LNCaP clone FGC (cell line): Measurements from ENCODE around the gene ARHGEF12.

Experiments
- DNase-seq: peaks from one replicate; pipeline ENCODE4 v3.0.0-alpha.2; 2011; ENCODE audit warnings: low read depth
- H3K4me3 ChIP-seq: 2 replicates; pipeline ENCODE4 v1.5.1; 2011; ENCODE audit warnings: mild to moderate bottlenecking, low read depth, low read length, control low read depth
- TF ChIP-seq, protein P1 (sequence below): IDR thresholded peaks from 2 replicates; pipeline ENCODE4 v1.5.1; 2012; ENCODE audit warnings: mild to moderate bottlenecking; ENCODE audit not compliant: control insufficient read depth, insufficient read depth; ENCODE audit errors: extremely low read depth

Gene ARHGEF12, protein sequence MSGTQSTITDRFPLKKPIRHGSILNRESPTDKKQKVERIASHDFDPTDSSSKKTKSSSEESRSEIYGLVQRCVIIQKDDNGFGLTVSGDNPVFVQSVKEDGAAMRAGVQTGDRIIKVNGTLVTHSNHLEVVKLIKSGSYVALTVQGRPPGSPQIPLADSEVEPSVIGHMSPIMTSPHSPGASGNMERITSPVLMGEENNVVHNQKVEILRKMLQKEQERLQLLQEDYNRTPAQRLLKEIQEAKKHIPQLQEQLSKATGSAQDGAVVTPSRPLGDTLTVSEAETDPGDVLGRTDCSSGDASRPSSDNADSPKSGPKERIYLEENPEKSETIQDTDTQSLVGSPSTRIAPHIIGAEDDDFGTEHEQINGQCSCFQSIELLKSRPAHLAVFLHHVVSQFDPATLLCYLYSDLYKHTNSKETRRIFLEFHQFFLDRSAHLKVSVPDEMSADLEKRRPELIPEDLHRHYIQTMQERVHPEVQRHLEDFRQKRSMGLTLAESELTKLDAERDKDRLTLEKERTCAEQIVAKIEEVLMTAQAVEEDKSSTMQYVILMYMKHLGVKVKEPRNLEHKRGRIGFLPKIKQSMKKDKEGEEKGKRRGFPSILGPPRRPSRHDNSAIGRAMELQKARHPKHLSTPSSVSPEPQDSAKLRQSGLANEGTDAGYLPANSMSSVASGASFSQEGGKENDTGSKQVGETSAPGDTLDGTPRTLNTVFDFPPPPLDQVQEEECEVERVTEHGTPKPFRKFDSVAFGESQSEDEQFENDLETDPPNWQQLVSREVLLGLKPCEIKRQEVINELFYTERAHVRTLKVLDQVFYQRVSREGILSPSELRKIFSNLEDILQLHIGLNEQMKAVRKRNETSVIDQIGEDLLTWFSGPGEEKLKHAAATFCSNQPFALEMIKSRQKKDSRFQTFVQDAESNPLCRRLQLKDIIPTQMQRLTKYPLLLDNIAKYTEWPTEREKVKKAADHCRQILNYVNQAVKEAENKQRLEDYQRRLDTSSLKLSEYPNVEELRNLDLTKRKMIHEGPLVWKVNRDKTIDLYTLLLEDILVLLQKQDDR (N-terminal part only)

DNA sequence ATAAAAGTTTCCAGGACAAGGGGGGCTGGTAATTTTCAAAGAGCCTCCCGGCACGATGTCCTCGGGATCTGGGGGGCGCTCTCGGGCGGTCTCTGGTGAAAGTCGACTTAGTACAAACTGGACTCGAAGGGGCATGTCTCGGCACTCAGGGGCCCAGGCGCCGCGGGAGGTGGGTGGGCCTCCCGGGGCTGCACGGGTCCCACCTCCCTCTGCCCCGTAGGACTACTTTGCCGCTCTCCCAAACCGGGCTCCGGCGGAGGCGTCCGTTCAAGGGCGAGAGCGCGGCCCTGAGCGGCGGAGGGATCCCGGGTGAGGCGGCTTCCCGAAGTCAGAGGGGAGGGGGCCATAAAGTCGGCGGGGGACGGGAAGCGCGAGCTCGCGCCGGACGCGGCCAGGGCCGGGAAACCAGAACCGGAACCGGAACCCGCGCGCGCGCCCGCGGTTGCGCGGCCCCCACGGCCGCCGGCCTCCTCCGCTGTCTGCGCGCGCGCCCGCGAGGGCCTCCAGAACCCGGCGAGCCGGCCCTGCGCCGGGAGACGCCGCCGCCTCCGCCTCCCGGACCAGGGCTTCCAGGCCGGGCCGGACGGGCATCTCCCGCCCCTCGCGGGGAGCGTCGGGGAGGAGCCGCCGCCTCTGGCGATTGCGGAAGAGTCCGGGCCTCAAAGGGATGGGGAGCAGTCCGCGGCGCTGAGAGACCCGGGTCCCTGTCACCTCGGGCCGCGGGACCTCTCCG, at the start of gene ARHGEF12:
ARHGEF12 (plus strand) TSS at position 506 of the 733 bp plus-strand sequence. CDS start 831 bp downstream, outside the sequence.
- peak; percentile 92 for DNase-seq

DNA sequence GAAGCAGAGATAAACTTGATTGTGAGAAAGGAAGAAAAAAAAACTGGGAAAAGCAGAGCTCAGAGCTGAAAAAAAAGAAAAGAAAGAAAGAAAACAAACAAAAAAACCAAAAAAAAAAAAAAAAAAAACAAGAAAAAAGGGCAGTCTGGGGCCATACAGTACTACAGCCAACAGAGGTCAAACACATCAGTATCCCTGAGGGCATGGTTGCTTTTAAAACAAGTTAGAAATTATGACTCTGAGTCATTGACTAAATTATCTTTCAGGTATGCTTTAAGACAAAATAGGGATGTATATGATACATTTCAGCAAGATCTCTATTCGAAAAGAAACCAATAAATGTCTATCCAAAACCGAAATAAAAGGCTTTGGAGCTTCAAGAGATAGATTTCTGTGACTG, 48.2 kb upstream of the ARHGEF12 start:
- H3K4me3 ChIP-seq: no peak overlapping the region
- TF ChIP-seq, protein P1, sequence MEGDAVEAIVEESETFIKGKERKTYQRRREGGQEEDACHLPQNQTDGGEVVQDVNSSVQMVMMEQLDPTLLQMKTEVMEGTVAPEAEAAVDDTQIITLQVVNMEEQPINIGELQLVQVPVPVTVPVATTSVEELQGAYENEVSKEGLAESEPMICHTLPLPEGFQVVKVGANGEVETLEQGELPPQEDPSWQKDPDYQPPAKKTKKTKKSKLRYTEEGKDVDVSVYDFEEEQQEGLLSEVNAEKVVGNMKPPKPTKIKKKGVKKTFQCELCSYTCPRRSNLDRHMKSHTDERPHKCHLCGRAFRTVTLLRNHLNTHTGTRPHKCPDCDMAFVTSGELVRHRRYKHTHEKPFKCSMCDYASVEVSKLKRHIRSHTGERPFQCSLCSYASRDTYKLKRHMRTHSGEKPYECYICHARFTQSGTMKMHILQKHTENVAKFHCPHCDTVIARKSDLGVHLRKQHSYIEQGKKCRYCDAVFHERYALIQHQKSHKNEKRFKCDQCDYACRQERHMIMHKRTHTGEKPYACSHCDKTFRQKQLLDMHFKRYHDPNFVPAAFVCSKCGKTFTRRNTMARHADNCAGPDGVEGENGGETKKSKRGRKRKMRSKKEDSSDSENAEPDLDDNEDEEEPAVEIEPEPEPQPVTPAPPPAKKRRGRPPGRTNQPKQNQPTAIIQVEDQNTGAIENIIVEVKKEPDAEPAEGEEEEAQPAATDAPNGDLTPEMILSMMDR: no peak
- DNase-seq: no peak

More for the DNA sequence above, at the start of gene ARHGEF12:
- H3K4me3 ChIP-seq: peak within 1 kb of the TSS; percentile 78
- TF ChIP-seq, protein P1: peak; percentile 37

DNA sequence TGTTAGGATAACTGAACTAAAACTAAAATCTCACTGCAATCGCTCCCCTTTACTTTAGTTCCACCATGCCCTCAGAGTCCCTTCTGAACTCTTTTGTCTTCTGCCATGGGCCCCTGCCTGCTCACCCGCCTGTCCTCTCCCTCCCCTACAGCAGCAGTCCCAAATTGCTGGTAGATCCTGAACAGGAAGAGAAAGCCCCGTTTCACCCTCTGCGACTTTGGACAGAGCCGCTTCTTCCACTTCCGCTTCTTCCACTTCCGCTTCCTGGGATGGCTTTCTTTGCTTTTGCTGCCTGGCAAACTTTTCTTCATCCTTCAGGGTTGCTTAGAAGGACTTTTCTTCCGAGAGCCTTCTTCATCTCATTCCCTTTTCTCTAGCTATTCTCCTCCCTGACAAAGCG, 46.8 kb upstream of the ARHGEF12 start:
- DNase-seq: no peak
- no peak overlapping the region for H3K4me3 ChIP-seq
- TF ChIP-seq, protein P1: no peak

DNA sequence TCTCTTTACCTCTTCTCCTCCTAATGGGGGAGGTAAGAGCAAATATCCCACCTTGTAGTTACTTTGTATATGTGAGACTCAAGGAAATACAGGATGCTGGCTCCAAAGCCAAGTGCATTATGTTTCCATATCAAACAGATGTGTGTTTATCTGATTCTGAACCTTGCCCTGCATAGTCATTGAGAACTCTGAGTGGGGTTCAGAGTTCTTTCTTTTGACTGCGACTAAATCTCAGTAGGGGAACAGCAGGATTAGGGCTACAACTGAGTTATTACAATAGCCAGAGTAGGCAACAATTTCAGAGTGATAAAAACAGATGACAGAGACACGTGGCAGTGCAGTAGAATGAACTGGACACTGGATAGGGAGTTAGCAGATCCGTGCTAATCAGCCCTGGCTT, 45.3 kb upstream of the ARHGEF12 start:
- TF ChIP-seq, protein P1: no peak
- no peak overlapping the region for H3K4me3 ChIP-seq
- no peak for DNase-seq

DNA sequence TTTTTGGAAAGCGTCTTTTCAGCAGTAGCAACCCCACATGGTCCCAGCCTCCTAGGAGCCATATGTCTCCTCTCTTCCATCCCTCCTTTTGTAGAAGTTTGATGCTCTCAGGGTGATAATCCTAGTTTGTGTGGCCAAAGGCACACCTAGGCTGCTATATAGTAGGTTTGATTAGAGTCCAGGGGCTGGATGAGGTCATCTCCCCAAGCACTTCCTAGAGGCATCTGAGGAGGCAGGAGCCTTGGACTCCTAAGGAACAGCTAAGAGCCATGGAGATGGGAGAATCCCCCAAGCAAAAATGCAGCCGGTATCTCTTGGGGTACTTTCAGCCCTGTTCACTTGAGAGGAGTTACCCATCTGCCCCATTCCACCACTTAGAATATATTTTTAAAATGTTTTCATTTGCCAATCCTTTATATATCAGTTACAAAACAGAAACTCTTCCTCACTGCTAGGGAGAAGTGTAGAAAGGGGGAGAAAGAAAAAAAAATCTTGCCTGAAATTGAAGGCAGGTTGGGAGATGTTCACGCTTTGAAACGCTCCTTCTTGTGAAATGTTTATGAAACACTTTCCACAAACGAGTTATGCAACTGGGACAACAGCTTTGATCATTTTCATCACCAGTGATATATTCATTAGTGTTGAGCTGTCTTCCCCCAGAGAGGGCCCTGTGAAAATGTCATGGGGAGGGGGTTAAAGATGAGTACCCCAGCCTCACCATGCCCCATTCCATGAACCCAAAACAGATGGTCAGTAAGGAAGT, 43.0 kb upstream of the ARHGEF12 start:
- TF ChIP-seq, protein P1: no peak
- H3K4me3 ChIP-seq: no peak overlapping the region
- no peak for DNase-seq
